HEK293 (cell line): Measurements from ENCODE around the gene DCTN2.
"Not testable (repeated sequence)": the region's sequence is repeated elsewhere in the genome, so short reads cannot be mapped to it uniquely, and the experiment has no call there.

ENCODE experiments used
- CTCF ChIA-PET: fragments of 350-600 bp; formaldehyde crosslinking; extraction: SDS; loops from one replicate; lab custom pipeline; 2021; ENCODE audit warnings: antibody characterized with exemption; lab: Yijun Ruan, JAX
- POLR2A ChIA-PET: fragments of 300-600 bp; formaldehyde crosslinking; extraction: SDS; loops from one replicate; lab custom pipeline; 2020; ENCODE audit warnings: antibody characterized with exemption, inconsistent platforms; lab: Yijun Ruan, JAX
- H3K27ac ChIP-seq: fragments of 200-500 bp; sonication (Bioruptor generic); 2 replicates; pipeline ENCODE4 v1.5.1; 2014; ENCODE audit warnings: low read depth, low read length, control low read depth, inconsistent platforms; ENCODE audit errors: extremely low read depth
- H3K36me3 ChIP-seq, 2 experiments: fragments of 200-500 bp in 1 of 2; sonication (Bioruptor generic) in 1 of 2; 1 replicate in 1 of 2; 2 replicates in 1 of 2; pipeline ENCODE4 v1.5.1; 2014 to 2017; ENCODE audit warnings: inconsistent platforms in 2 of 2, low read length in 2 of 2; ENCODE audit not compliant: control insufficient read depth in 2 of 2, insufficient read depth in 1 of 2
- H3K4me1 ChIP-seq: fragments of 200-500 bp; sonication (Bioruptor generic); 2 replicates; pipeline ENCODE4 v1.5.1; 2014; ENCODE audit warnings: mild to moderate bottlenecking, low read length, inconsistent platforms; ENCODE audit not compliant: control insufficient read depth, insufficient read depth
- H3K4me3 ChIP-seq: 2 replicates; pipeline ENCODE4 v1.5.1; 2011; ENCODE audit warnings: low read depth, mild to moderate bottlenecking, control low read depth, low read length, moderate library complexity
- H3K9me3 ChIP-seq: fragments of 200-500 bp; sonication (Bioruptor generic); 2 replicates; pipeline ENCODE4 v1.5.1; 2014; ENCODE audit warnings: low read depth, low read length, inconsistent platforms; ENCODE audit not compliant: control insufficient read depth, insufficient read depth
- BCL6B ChIP-seq: fragments of 450-650 bp; formaldehyde crosslinking; IDR thresholded peaks from 2 replicates; pipeline ENCODE4 v1.5.1; 2017; ENCODE audit warnings: missing biosample characterization, missing genetic modification characterization
- GLIS1 ChIP-seq: fragments of 450-650 bp; formaldehyde crosslinking; IDR thresholded peaks from 2 replicates; pipeline ENCODE4 v1.5.1; 2016; ENCODE audit warnings: missing biosample characterization, missing genetic modification characterization
- GLIS2 ChIP-seq: fragments of 450-650 bp; formaldehyde crosslinking; IDR thresholded peaks from 2 replicates; pipeline ENCODE4 v1.5.1; 2016; ENCODE audit warnings: missing biosample characterization, missing genetic modification characterization
- HOXA7 ChIP-seq: sonication (generic); formaldehyde crosslinking; IDR thresholded peaks from 2 replicates; pipeline ENCODE4 v1.8.1; 2022; ENCODE audit warnings: missing genetic modification reagents, borderline replicate concordance
- OVOL3 ChIP-seq: fragments of 450-650 bp; formaldehyde crosslinking; IDR thresholded peaks from 2 replicates; pipeline ENCODE4 v1.5.1; 2016; ENCODE audit warnings: missing biosample characterization, missing genetic modification characterization
- SCRT2 ChIP-seq: fragments of 450-650 bp; formaldehyde crosslinking; IDR thresholded peaks from 2 replicates; pipeline ENCODE4 v1.5.1; 2016; ENCODE audit warnings: missing biosample characterization, missing genetic modification characterization
- TSHZ1 ChIP-seq: fragments of 450-650 bp; formaldehyde crosslinking; IDR thresholded peaks from 2 replicates; pipeline ENCODE4 v1.5.1; 2016; ENCODE audit warnings: missing biosample characterization, missing genetic modification characterization, borderline replicate concordance
- ZBTB8A ChIP-seq: fragments of 450-650 bp; formaldehyde crosslinking; IDR thresholded peaks from 2 replicates; pipeline ENCODE4 v1.5.1; 2016; ENCODE audit warnings: missing biosample characterization, missing genetic modification characterization
- ZNF155 ChIP-seq: fragments of 450-650 bp; formaldehyde crosslinking; IDR thresholded peaks from 2 replicates; pipeline ENCODE4 v1.5.1; 2016; ENCODE audit warnings: missing biosample characterization, missing genetic modification characterization
- ZNF19 ChIP-seq: fragments of 450-650 bp; formaldehyde crosslinking; IDR thresholded peaks from 2 replicates; pipeline ENCODE4; 2016; ENCODE audit warnings: missing biosample characterization, missing genetic modification characterization, low read depth
- ZNF302 ChIP-seq: fragments of 450-650 bp; formaldehyde crosslinking; IDR thresholded peaks from 2 replicates; pipeline ENCODE4 v1.5.1; 2016; ENCODE audit warnings: missing biosample characterization, missing genetic modification characterization, low read depth
- ZNF423 ChIP-seq: fragments of 450-650 bp; formaldehyde crosslinking; IDR thresholded peaks from 2 replicates; pipeline ENCODE4 v1.5.1; 2016; ENCODE audit warnings: missing biosample characterization, missing genetic modification characterization
- ZNF501 ChIP-seq: fragments of 450-650 bp; formaldehyde crosslinking; IDR thresholded peaks from 2 replicates; pipeline ENCODE4 v1.5.1; 2016; ENCODE audit warnings: missing biosample characterization, missing genetic modification characterization
- ZNF521 ChIP-seq: fragments of 450-650 bp; formaldehyde crosslinking; IDR thresholded peaks from 2 replicates; pipeline ENCODE4 v1.5.1; 2017; ENCODE audit warnings: missing biosample characterization, mild to moderate bottlenecking, missing genetic modification characterization
- ZNF768 ChIP-seq: fragments of 450-650 bp; formaldehyde crosslinking; IDR thresholded peaks from 2 replicates; pipeline ENCODE4 v1.5.1; 2018; ENCODE audit warnings: missing biosample characterization, mild to moderate bottlenecking, missing genetic modification characterization
- ZNF843 ChIP-seq: fragments of 450-650 bp; formaldehyde crosslinking; IDR thresholded peaks from 2 replicates; pipeline ENCODE4 v1.5.1; 2016; ENCODE audit warnings: missing biosample characterization, missing genetic modification characterization
- TF ChIP-seq, protein P1 (sequence below): fragments of 450-650 bp; IDR thresholded peaks from 2 replicates; pipeline ENCODE4 v1.5.1; 2018; ENCODE audit warnings: missing biosample characterization, mild to moderate bottlenecking, missing genetic modification characterization

Gene DCTN2

GRCh38 chr12:57571926-57572762, 25.2 kb upstream of the DCTN2 start:
- Histone ChIP-seq H3K4me1 (no peaks in the 10 kb centered on the region), H3K9me3 (no peaks in the 10 kb centered on the region), H3K4me3 (no peak overlapping the region), H3K27ac (no peak overlapping the region), H3K36me3 (peaks cover 15 to 58% of the 10 kb centered on the region in 2 experiments)
- CTCF ChIA-PET: interaction anchor here (1.0 to 2.1 kb wide), 3 partner anchors 8 to 50 kb away, joined by 4 to 23 read pairs (median 7); no protein-coding TSS in a partner anchor
- TF ChIP-seq TSHZ1: no peak
- POLR2A ChIA-PET: no interaction called here

DNA sequence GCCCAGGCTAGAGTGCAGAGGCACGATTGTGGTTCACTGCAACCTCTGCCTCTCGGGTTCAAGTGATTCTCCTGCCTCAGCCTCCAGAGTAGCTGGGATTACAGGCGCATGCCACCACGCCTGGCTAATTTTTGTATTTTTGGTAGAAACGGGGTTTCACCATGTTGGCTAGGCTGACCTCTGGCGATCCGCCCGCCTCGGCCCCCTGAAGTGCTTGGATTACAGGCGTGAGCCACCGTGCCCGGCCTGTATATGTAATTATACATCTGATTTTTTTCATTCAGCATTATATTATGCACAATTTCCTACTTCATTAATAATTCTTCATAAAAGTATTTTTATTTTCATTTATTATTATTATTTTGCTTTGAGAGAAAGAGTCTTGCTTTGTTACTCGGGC, 23.4 kb upstream of the DCTN2 start:
- not testable (repeated sequence) for H3K4me1 ChIP-seq, H3K27ac ChIP-seq, H3K4me3 ChIP-seq, H3K9me3 ChIP-seq
- H3K36me3 ChIP-seq: peaks cover 10 to 42% of the 10 kb centered on the region in 2 experiments
- POLR2A ChIA-PET: interaction anchor here (0.6 kb wide), 1 partner anchor 33 kb away, joined by 3 read pairs; no protein-coding TSS in a partner anchor
- CTCF ChIA-PET: interaction anchor here (2.1 kb wide), 1 partner anchor 12 kb away, joined by 23 read pairs; no protein-coding TSS in a partner anchor

- no peak for TF ChIP-seq HOXA7 (CRISPR knock-in tag)
- no peak for TF ChIP-seq SCRT2 (tag by site-specific recombination)
- TF ChIP-seq ZNF302 (tag by site-specific recombination): no peak
- no peak for TF ChIP-seq OVOL3 (tag by site-specific recombination)
- TF ChIP-seq ZNF423 (tag by site-specific recombination): no peak
- TF ChIP-seq ZNF501 (tag by site-specific recombination): no peak
- TF ChIP-seq BCL6B: no peak
- no peak for TF ChIP-seq TSHZ1
- no peak for TF ChIP-seq ZNF768 (tag by site-specific recombination)
- no peak for TF ChIP-seq ZNF19 (tag by site-specific recombination)
- TF ChIP-seq ZBTB8A (tag by site-specific recombination): no peak
- TF ChIP-seq ZNF155 (tag by site-specific recombination): no peak
- TF ChIP-seq GLIS2 (tag by site-specific recombination): no peak
- no peak for TF ChIP-seq ZNF521 (tag by site-specific recombination)
- TF ChIP-seq, protein P1, sequence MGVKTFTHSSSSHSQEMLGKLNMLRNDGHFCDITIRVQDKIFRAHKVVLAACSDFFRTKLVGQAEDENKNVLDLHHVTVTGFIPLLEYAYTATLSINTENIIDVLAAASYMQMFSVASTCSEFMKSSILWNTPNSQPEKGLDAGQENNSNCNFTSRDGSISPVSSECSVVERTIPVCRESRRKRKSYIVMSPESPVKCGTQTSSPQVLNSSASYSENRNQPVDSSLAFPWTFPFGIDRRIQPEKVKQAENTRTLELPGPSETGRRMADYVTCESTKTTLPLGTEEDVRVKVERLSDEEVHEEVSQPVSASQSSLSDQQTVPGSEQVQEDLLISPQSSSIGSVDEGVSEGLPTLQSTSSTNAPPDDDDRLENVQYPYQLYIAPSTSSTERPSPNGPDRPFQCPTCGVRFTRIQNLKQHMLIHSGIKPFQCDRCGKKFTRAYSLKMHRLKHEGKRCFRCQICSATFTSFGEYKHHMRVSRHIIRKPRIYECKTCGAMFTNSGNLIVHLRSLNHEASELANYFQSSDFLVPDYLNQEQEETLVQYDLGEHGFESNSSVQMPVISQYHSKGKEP: no peak
- no peak for TF ChIP-seq GLIS1 (tag by site-specific recombination)
- no peak for TF ChIP-seq ZNF843 (tag by site-specific recombination)
- H3K27ac ChIP-seq: no peak overlapping the region
- CTCF ChIA-PET: interaction anchor here (1.4 kb wide), 1 partner anchor 13 kb away, joined by 6 read pairs; no protein-coding TSS in a partner anchor
Measured at GRCh38 chr12:57569858-57570257, 22.9 kb upstream of the DCTN2 start.

More at GRCh38 chr12:57569858-57570257, 22.9 kb upstream of the DCTN2 start:
- Histone ChIP-seq H3K9me3 (no peaks in the 10 kb centered on the region), H3K4me3 (no peak overlapping the region), H3K36me3 (peaks cover 10 to 36% of the 10 kb centered on the region in 2 experiments), H3K4me1 (no peaks in the 10 kb centered on the region)
- POLR2A ChIA-PET: interaction anchor here (0.6 kb wide), 1 partner anchor 33 kb away, joined by 3 read pairs; no protein-coding TSS in a partner anchor
